H1 (cell line): ENCODE data around the gene LCN2. TPM values are rescaled to one million over a fixed set of nuclear protein-coding genes. Genes with fewer than 3 reads are reported as not detected.

Source experiments
- CTCF ChIA-PET: fragments of 300-600 bp; sonication (Branson Sonifier 250); formaldehyde crosslinking; loops from one replicate; lab custom pipeline; 2021; ENCODE audit not compliant: partially characterized antibody; lab: Charles Lee
- POLR2A ChIA-PET: fragments of 300-600 bp; sonication (Branson Sonifier 250); formaldehyde crosslinking; loops from one replicate; lab custom pipeline; 2021; ENCODE audit warnings: inconsistent platforms; ENCODE audit not compliant: partially characterized antibody; lab: Charles Lee
- DNase-seq, 2 experiments: peaks; one replicate each; pipeline versions ENCODE4 v3.0.0 to v3.0.0-alpha.2; 2010 to 2022; ENCODE audit warnings: low spot score in 2 of 2, low read depth in 1 of 2, mixed read lengths in 1 of 2
- FAIRE-seq: peaks from 2 replicates; lab custom pipeline; 2011; peaks lifted over from hg19 to GRCh38; lab: Jason Lieb, UNC
- H2AFZ ChIP-seq: 2 replicates; pipeline ENCODE4 v1.8.1; 2012; ENCODE audit warnings: low read length, inconsistent platforms
- H2AK5ac ChIP-seq: 2 replicates; pipeline ENCODE4 v1.6.1; 2013; ENCODE audit warnings: low read depth, low read length
- H2BK120ac ChIP-seq: replicated peaks from 2 replicates; pipeline ENCODE3; 2013; ENCODE audit warnings: low read depth, low read length, inconsistent platforms
- H2BK12ac ChIP-seq: 2 replicates; pipeline ENCODE4 v1.6.1; 2013; ENCODE audit warnings: low read depth, low read length
- H2BK15ac ChIP-seq: 2 replicates; pipeline ENCODE4 v1.6.1; 2013; ENCODE audit warnings: low read length
- H2BK20ac ChIP-seq: 2 replicates; pipeline ENCODE4 v1.6.1; 2013; ENCODE audit warnings: low read length
- H2BK5ac ChIP-seq: 2 replicates; pipeline ENCODE4 v1.6.1; 2013; ENCODE audit warnings: low read depth, low read length
- H3K14ac ChIP-seq: 2 replicates; pipeline ENCODE4 v1.6.1; 2013; ENCODE audit warnings: inconsistent platforms; ENCODE audit not compliant: insufficient read length
- H3K18ac ChIP-seq: 2 replicates; pipeline ENCODE4 v1.6.1; 2013; ENCODE audit warnings: low read length; ENCODE audit errors: extremely low read depth
- H3K23ac ChIP-seq: 2 replicates; pipeline ENCODE4 v1.6.1; 2013; ENCODE audit warnings: inconsistent platforms; ENCODE audit not compliant: insufficient read length
- H3K23me2 ChIP-seq: 2 replicates; pipeline ENCODE4 v1.6.1; 2013; ENCODE audit warnings: low read depth, low read length
- H3K27ac ChIP-seq: 2 replicates; pipeline ENCODE4 v1.6.1; 2011; ENCODE audit warnings: low read depth, low read length, inconsistent platforms
- H3K27me3 ChIP-seq, 4 experiments: replicated peaks in 1 of 4; 1 replicate in 1 of 4; 2 replicates in 3 of 4; pipeline versions ENCODE4 v1.6.1 to v1.8.1; 2011 to 2013; ENCODE audit warnings: low read length in 3 of 4, mild to moderate bottlenecking in 3 of 4, inconsistent platforms in 2 of 4, mixed read lengths in 2 of 4, moderate library complexity in 1 of 4; ENCODE audit not compliant: control insufficient read depth in 3 of 4, insufficient read depth in 3 of 4; ENCODE audit errors: extremely low read depth in 1 of 4
- H3K36me3 ChIP-seq, 4 experiments: 2 replicates each; pipeline versions ENCODE4 v1.6.1 to v1.8.1; 2011 to 2013; ENCODE audit warnings: mild to moderate bottlenecking in 4 of 4, low read length in 3 of 4, moderate library complexity in 2 of 4, control low read depth in 1 of 4, inconsistent platforms in 1 of 4; ENCODE audit not compliant: insufficient read depth in 4 of 4, control insufficient read depth in 2 of 4
- H3K4ac ChIP-seq: replicated peaks from 2 replicates; pipeline ENCODE3; 2013; ENCODE audit warnings: low read length, low read depth, mixed read lengths, inconsistent platforms; ENCODE audit not compliant: insufficient read length
- H3K4me1 ChIP-seq, 4 experiments: replicated peaks in 1 of 4; 1 replicate in 1 of 4; 2 replicates in 3 of 4; pipeline versions ENCODE4 v1.6.1 to v1.8.1; 2011 to 2013; ENCODE audit warnings: low read length in 3 of 4, inconsistent platforms in 2 of 4, mixed read lengths in 1 of 4; ENCODE audit not compliant: insufficient read depth in 4 of 4, control insufficient read depth in 3 of 4
- H3K4me2 ChIP-seq, 2 experiments: 2 replicates each; pipeline versions ENCODE4 v1.6.1 to v1.8.1; 2011 to 2013; ENCODE audit warnings: low read depth in 2 of 2, low read length in 2 of 2, control low read depth in 1 of 2, inconsistent platforms in 1 of 2, mild to moderate bottlenecking in 1 of 2; ENCODE audit not compliant: insufficient read depth in 1 of 2
- H3K4me3 ChIP-seq, 4 experiments: fragments of 200-600, 300-600 bp in 1 of 4; sonication (generic), shearing (Covaris generic), sonication (Bioruptor Twin) in 1 of 4; 2 replicates each; pipeline versions ENCODE4 v1.5.1 to v1.8.1; 2011 to 2016; ENCODE audit warnings: low read length in 4 of 4, low read depth in 3 of 4, control low read depth in 2 of 4, inconsistent platforms in 2 of 4, mild to moderate bottlenecking in 2 of 4, mixed read lengths in 1 of 4, moderate library complexity in 1 of 4; ENCODE audit not compliant: insufficient read depth in 2 of 4; ENCODE audit errors: extremely low read depth in 1 of 4
- H3K56ac ChIP-seq: replicated peaks from 2 replicates; pipeline ENCODE3; 2013; ENCODE audit warnings: low read depth, mild to moderate bottlenecking, mixed read lengths, low read length, inconsistent platforms; ENCODE audit not compliant: insufficient read length
- H3K79me1 ChIP-seq: 2 replicates; pipeline ENCODE4 v1.6.1; 2013; ENCODE audit warnings: low read depth, low read length, control low read depth
- H3K79me2 ChIP-seq, 2 experiments: 2 replicates each; pipeline versions ENCODE4 v1.6.1 to v1.8.1; 2012 to 2013; ENCODE audit warnings: low read length in 2 of 2, mild to moderate bottlenecking in 2 of 2, inconsistent platforms in 1 of 2; ENCODE audit not compliant: insufficient read depth in 2 of 2, control insufficient read depth in 1 of 2
- H3K9ac ChIP-seq, 4 experiments: replicated peaks in 1 of 4; 1 replicate in 1 of 4; 2 replicates in 3 of 4; pipeline versions ENCODE4 v1.6.1 to v1.8.1; 2011 to 2013; ENCODE audit warnings: low read depth in 3 of 4, low read length in 3 of 4, control low read depth in 2 of 4, mild to moderate bottlenecking in 2 of 4, moderate library complexity in 2 of 4, inconsistent platforms in 1 of 4; ENCODE audit errors: extremely low read depth in 1 of 4
- H3K9me3 ChIP-seq, 2 experiments: 2 replicates each; pipeline versions ENCODE4 v1.6.1 to v1.8.1; 2012 to 2013; ENCODE audit warnings: mild to moderate bottlenecking in 2 of 2, moderate library complexity in 2 of 2, control low read depth in 1 of 2, inconsistent platforms in 1 of 2, low read depth in 1 of 2, low read length in 1 of 2, mixed read lengths in 1 of 2; ENCODE audit not compliant: insufficient read depth in 2 of 2
- H4K20me1 ChIP-seq, 2 experiments: replicated peaks in 1 of 2; 2 replicates each; pipeline versions ENCODE3 to v1.8.1; 2011 to 2013; ENCODE audit warnings: inconsistent platforms in 2 of 2, low read length in 2 of 2, mild to moderate bottlenecking in 1 of 2; ENCODE audit not compliant: insufficient read depth in 2 of 2, control insufficient read depth in 1 of 2
- H4K5ac ChIP-seq: 2 replicates; pipeline ENCODE4 v1.6.1; 2013; ENCODE audit warnings: low read length, low read depth, mixed read lengths, inconsistent platforms; ENCODE audit not compliant: insufficient read length
- H4K8ac ChIP-seq: 2 replicates; pipeline ENCODE4 v1.8.0; 2013; ENCODE audit warnings: mild to moderate bottlenecking, moderate library complexity, low read length, inconsistent platforms; ENCODE audit not compliant: insufficient read depth; ENCODE audit errors: extremely low read depth
- H4K91ac ChIP-seq: replicated peaks from 2 replicates; pipeline ENCODE3; 2013; ENCODE audit warnings: low read length, mixed read lengths, inconsistent platforms; ENCODE audit not compliant: insufficient read length
- BACH1 ChIP-seq: IDR thresholded peaks from 2 replicates; pipeline ENCODE4 v1.6.1; 2012; ENCODE audit warnings: low read length, improper control_type of control experiment
- CBX5 ChIP-seq: fragments of 300-800, 300-1000 bp; sonication (generic); IDR thresholded peaks from 2 replicates; pipeline ENCODE4 v1.7.1; 2016; ENCODE audit warnings: antibody characterized with exemption, low read length, low read depth
- CBX8 ChIP-seq: fragments of 300-800, 300-1000 bp; sonication (generic); IDR thresholded peaks from 2 replicates; pipeline ENCODE4 v1.7.1; 2016; ENCODE audit warnings: low read depth, low read length, borderline replicate concordance
- HDAC6 ChIP-seq: IDR thresholded peaks from one replicate; pipeline ENCODE4 v1.7.1; 2012; ENCODE audit warnings: low read depth, mild to moderate bottlenecking, inconsistent platforms, low read length, moderate library complexity
- NANOG ChIP-seq: IDR thresholded peaks from 2 replicates; pipeline ENCODE4 v1.6.1; 2011; ENCODE audit warnings: low read length, low read depth, mild to moderate bottlenecking, inconsistent platforms; ENCODE audit not compliant: insufficient read depth, poor library complexity, severe bottlenecking
- RBBP5 ChIP-seq: IDR thresholded peaks from 2 replicates; pipeline ENCODE4 v1.7.1; 2012; ENCODE audit warnings: low read depth, mild to moderate bottlenecking, inconsistent platforms, low read length, moderate library complexity, borderline replicate concordance
- RFX5 ChIP-seq: IDR thresholded peaks from 2 replicates; pipeline ENCODE4 v1.6.1; 2011; ENCODE audit warnings: low read depth, low read length, improper control_type of control experiment, borderline replicate concordance
- SAP30 ChIP-seq: fragments of 300-600 bp; sonication (generic); IDR thresholded peaks from 2 replicates; pipeline ENCODE4 v1.7.1; 2012; ENCODE audit warnings: low read length, moderate library complexity, mild to moderate bottlenecking, inconsistent platforms; ENCODE audit not compliant: insufficient read depth, insufficient replicate concordance
- SIRT6 ChIP-seq: IDR thresholded peaks from one replicate; pipeline ENCODE4 v1.7.1; 2012; ENCODE audit warnings: low read length, inconsistent platforms
- SP4 ChIP-seq: IDR thresholded peaks from 2 replicates; pipeline ENCODE4 v1.6.1; 2012; ENCODE audit warnings: low read length, inconsistent platforms
- TAF1 ChIP-seq: IDR thresholded peaks from 2 replicates; pipeline ENCODE4 v1.6.1; 2011; ENCODE audit warnings: mild to moderate bottlenecking, low read depth, low read length
- TEAD4 ChIP-seq: IDR thresholded peaks from 2 replicates; pipeline ENCODE4 v1.6.1; 2012; ENCODE audit warnings: low read depth, low read length, inconsistent platforms, mixed read lengths
- YY1 ChIP-seq: IDR thresholded peaks from 2 replicates; pipeline ENCODE4 v1.6.1; 2011; ENCODE audit warnings: low read depth, mild to moderate bottlenecking, low read length
- WGBS, 2 experiments: shearing (Covaris generic) in 1 of 2; methylation state at CpG; one replicate each; pipeline versions ENCODE4 v1.1.6 to v1.1.7; 2013 to 2015; ENCODE audit warnings: low lambda C conversion rate in 2 of 2, mixed read lengths in 2 of 2, inconsistent platforms in 1 of 2, low coverage in 1 of 2, missing lambda C conversion rate in 1 of 2; ENCODE audit not compliant: insufficient replicate concordance in 2 of 2, insufficient coverage in 1 of 2, insufficient read length in 1 of 2; ENCODE audit errors: extremely low coverage in 1 of 2, missing lambda C conversion rate in 1 of 2; 5-methylcytosine and 5-hydroxymethylcytosine counted together
- polyA plus RNA-seq, 7 experiments: library from polyadenylated mRNA; depleted of rRNA in 3 of 7; stranded (reverse) in 5 of 7; unstranded in 2 of 7; fragments of >200 nt in 5 of 7; fragments of 200-250 nt in 2 of 7; gene quantifications; 1 replicate in 5 of 7; 2 replicates in 1 of 7; 4 replicates in 1 of 7; pipeline versions ENCODE4 v1.2.1 to v1.2.3, GENCODE V29; 2011 to 2013; ENCODE audit warnings: missing spikeins in 2 of 7, mixed read lengths in 2 of 7
- total RNA-seq: library from RNA; stranded (reverse); fragmentation: NEBNext Ultra II Directional; extraction: Animal tissue kit (Norgen Biotek cat#: 25700); gene quantifications from 2 replicates; pipeline ENCODE4 v1.2.1, GENCODE V29; 2021

The LCN2 gene
- total and polyA plus RNA-seq, 2 of the 8 experiments (the other 6 are each of a cell fraction or from before 2014, with no cell fraction given): 1.1 to 1.6 TPM

DNA sequence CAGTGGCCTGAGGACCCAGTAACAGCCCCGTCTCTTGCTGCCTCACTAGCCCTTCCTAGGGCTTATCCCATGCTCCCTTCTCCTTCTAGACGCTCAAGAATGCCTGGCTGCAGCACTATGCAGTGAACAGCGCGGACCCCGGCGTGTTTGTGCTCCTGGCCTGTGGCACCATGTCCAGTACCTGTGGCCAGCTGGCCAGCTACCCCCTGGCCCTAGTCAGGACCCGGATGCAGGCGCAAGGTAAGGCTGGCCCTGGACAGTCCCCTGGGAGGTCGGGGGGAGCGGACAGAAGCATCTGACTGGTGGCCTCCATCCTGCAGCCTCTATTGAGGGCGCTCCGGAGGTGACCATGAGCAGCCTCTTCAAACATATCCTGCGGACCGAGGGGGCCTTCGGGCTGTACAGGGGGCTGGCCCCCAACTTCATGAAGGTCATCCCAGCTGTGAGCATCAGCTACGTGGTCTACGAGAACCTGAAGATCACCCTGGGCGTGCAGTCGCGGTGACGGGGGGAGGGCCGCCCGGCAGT lies 42.2 kb upstream of the LCN2 start:
- POLR2A ChIA-PET: interaction anchor here (0.7 to 12.1 kb wide), 6 partner anchors 7 to 640 kb away, joined by 3 to 119 read pairs (median 19); partner anchors contain the start of gene NAIF1
- Histone ChIP-seq H3K14ac (no peak overlapping the region), H3K27me3 (no peaks in the 10 kb centered on the region), H3K4me1 (no peaks in the 10 kb centered on the region), H2BK15ac (no peak overlapping the region), H3K79me1 (no peaks in the 10 kb centered on the region; the same call in 1 of the 2 replicates), H4K91ac (no peak overlapping the region), H3K27ac (no peak overlapping the region), H4K5ac (no peak overlapping the region), H4K20me1 (peaks cover 3 to 18% of the 10 kb centered on the region in 2 experiments), H3K4me2 (no peak overlapping the region), H3K79me2 (no peaks in the 10 kb centered on the region), H3K9me3 (no peaks in the 10 kb centered on the region), H3K56ac (no peak overlapping the region), H2BK20ac (no peak overlapping the region), H2AFZ (no peak overlapping the region), H3K23ac (no peak overlapping the region), H2AK5ac (no peak overlapping the region), H3K23me2 (no peaks in the 10 kb centered on the region), H4K8ac (no peak overlapping the region), H2BK5ac (no peak overlapping the region), H2BK12ac (no peak overlapping the region), H3K18ac (no peak overlapping the region), H3K4me3 (no peak overlapping the region), H3K36me3 (peaks cover 18 to 48% (median 41%) of the 10 kb centered on the region in 4 experiments), H3K9ac (no peak overlapping the region), H3K4ac (no peak overlapping the region), H2BK120ac (no peak overlapping the region)
- DNase-seq: no peak
- WGBS, 2 experiments: 91% methylated on average over 21 of the region's 23 CpGs; no CpG with 5 or more reads in 1 of the 2 experiments
- CTCF ChIA-PET: interaction anchor here (0.9 to 6.6 kb wide), 8 partner anchors 9 to 72 kb away, joined by 3 to 32 read pairs (median 4); no protein-coding TSS in a partner anchor
- FAIRE-seq: no peak
- TF ChIP-seq SIRT6: no peak
- no peak for TF ChIP-seq CBX8
- TF ChIP-seq RFX5: no peak
- TF ChIP-seq HDAC6: no peak
- TF ChIP-seq NANOG: no peak
- TF ChIP-seq BACH1: no peak
- TF ChIP-seq TEAD4: no peak
- no peak for TF ChIP-seq SP4
- TF ChIP-seq TAF1: no peak
- TF ChIP-seq RBBP5: no peak
- TF ChIP-seq SAP30: no peak
- TF ChIP-seq CBX5: no peak
- no peak for TF ChIP-seq YY1
